WTC11 (cell line): Measurements from ENCODE around the gene CSE1L. TPM values are rescaled to one million over a fixed set of nuclear protein-coding genes. Genes with fewer than 3 reads are reported as not detected.

ENCODE experiments used
- AFF4 ChIP-seq: sonication (generic); formaldehyde crosslinking; IDR thresholded peaks from 2 replicates; pipeline ENCODE4 v1.8.1; 2023; ENCODE audit warnings: mild to moderate bottlenecking, missing genetic modification reagents, borderline replicate concordance
- CBFB ChIP-seq: sonication (generic); formaldehyde crosslinking; IDR thresholded peaks from 2 replicates; pipeline ENCODE4 v1.8.1; 2022; ENCODE audit warnings: mild to moderate bottlenecking, low read depth, missing genetic modification reagents
- CREB1 ChIP-seq: sonication (generic); formaldehyde crosslinking; IDR thresholded peaks from 2 replicates; pipeline ENCODE4 v1.8.0; 2023; ENCODE audit warnings: mild to moderate bottlenecking, missing genetic modification reagents
- CREM ChIP-seq: sonication (generic); formaldehyde crosslinking; IDR thresholded peaks from 2 replicates; pipeline ENCODE4 v1.8.1; 2022; ENCODE audit warnings: mild to moderate bottlenecking, missing genetic modification reagents, moderate library complexity
- FOXJ3 ChIP-seq: sonication (generic); formaldehyde crosslinking; IDR thresholded peaks from 2 replicates; pipeline ENCODE4 v1.9.0; 2021; ENCODE audit warnings: missing genetic modification reagents, mild to moderate bottlenecking, borderline replicate concordance
- FOXP4 ChIP-seq: sonication (generic); formaldehyde crosslinking; IDR thresholded peaks from 2 replicates; pipeline ENCODE4 v1.8.0; 2022; ENCODE audit warnings: mild to moderate bottlenecking, missing genetic modification reagents
- GABPB1 ChIP-seq: sonication (generic); formaldehyde crosslinking; IDR thresholded peaks from 2 replicates; pipeline ENCODE4 v1.8.1; 2023; ENCODE audit warnings: mild to moderate bottlenecking, missing genetic modification reagents
- GRHL2 ChIP-seq: fragments of 250-450 bp; sonication (Bioruptor Pico); IDR thresholded peaks from 2 replicates; pipeline ENCODE4 v1.8.0; 2022; ENCODE audit warnings: mild to moderate bottlenecking, moderate library complexity; ENCODE audit not compliant: insufficient replicate concordance, severe bottlenecking
- IRF1 ChIP-seq: sonication (generic); formaldehyde crosslinking; IDR thresholded peaks from 2 replicates; pipeline ENCODE4 v1.8.0; 2023; ENCODE audit warnings: missing genetic modification reagents
- MXD4 ChIP-seq: fragments of 250-450 bp; sonication (Bioruptor Pico); IDR thresholded peaks from 2 replicates; pipeline ENCODE4 v1.8.0; 2021; ENCODE audit warnings: mild to moderate bottlenecking, moderate library complexity, borderline replicate concordance
- SMAD4 ChIP-seq: sonication (generic); formaldehyde crosslinking; IDR thresholded peaks from 2 replicates; pipeline ENCODE4 v1.8.0; 2022; ENCODE audit warnings: mild to moderate bottlenecking, missing genetic modification reagents
- SOX15 ChIP-seq: fragments of 250-450 bp; sonication (Bioruptor Pico); IDR thresholded peaks from 2 replicates; pipeline ENCODE4 v1.9.0; 2021; ENCODE audit warnings: mild to moderate bottlenecking
- TCF7 ChIP-seq: sonication (generic); formaldehyde crosslinking; IDR thresholded peaks from 2 replicates; pipeline ENCODE4 v1.8.0; 2022; ENCODE audit warnings: mild to moderate bottlenecking, low read depth, missing genetic modification reagents, moderate library complexity
- TEAD4 ChIP-seq: sonication (generic); formaldehyde crosslinking; IDR thresholded peaks from 2 replicates; pipeline ENCODE4 v1.8.0; 2022; ENCODE audit warnings: mild to moderate bottlenecking, missing genetic modification reagents
- ZBTB21 ChIP-seq: sonication (generic); formaldehyde crosslinking; IDR thresholded peaks from 2 replicates; pipeline ENCODE4 v1.8.1; 2023; ENCODE audit warnings: mild to moderate bottlenecking, missing genetic modification reagents, borderline replicate concordance
- ZBTB43 ChIP-seq: sonication (generic); formaldehyde crosslinking; IDR thresholded peaks from 2 replicates; pipeline ENCODE4 v1.8.1; 2023; ENCODE audit warnings: mild to moderate bottlenecking, missing genetic modification reagents
- ZNF671 ChIP-seq: fragments of 250-450 bp; sonication (Bioruptor Pico); IDR thresholded peaks from 2 replicates; pipeline ENCODE4 v1.8.0; 2021; ENCODE audit warnings: mild to moderate bottlenecking
- total RNA-seq: library from RNA; stranded (reverse); gene quantifications from 3 replicates; pipeline ENCODE4 v1.2.3, GENCODE V29; 2021
- TF ChIP-seq, protein P1 (sequence below): sonication (generic); formaldehyde crosslinking; IDR thresholded peaks from 2 replicates; pipeline ENCODE4 v1.8.0; 2023; ENCODE audit warnings: missing genetic modification reagents, mild to moderate bottlenecking, borderline replicate concordance
- TF ChIP-seq, protein P2 (sequence below): sonication (generic); formaldehyde crosslinking; IDR thresholded peaks from 2 replicates; pipeline ENCODE4 v1.8.1; 2022; ENCODE audit warnings: missing genetic modification reagents, borderline replicate concordance
- TF ChIP-seq, protein P3 (sequence below): sonication (generic); formaldehyde crosslinking; IDR thresholded peaks from 2 replicates; pipeline ENCODE4 v1.8.0; 2022; ENCODE audit warnings: missing genetic modification reagents

CSE1L gene
- total RNA-seq, 1 experiment from 2014 or later: 192 TPM

DNA sequence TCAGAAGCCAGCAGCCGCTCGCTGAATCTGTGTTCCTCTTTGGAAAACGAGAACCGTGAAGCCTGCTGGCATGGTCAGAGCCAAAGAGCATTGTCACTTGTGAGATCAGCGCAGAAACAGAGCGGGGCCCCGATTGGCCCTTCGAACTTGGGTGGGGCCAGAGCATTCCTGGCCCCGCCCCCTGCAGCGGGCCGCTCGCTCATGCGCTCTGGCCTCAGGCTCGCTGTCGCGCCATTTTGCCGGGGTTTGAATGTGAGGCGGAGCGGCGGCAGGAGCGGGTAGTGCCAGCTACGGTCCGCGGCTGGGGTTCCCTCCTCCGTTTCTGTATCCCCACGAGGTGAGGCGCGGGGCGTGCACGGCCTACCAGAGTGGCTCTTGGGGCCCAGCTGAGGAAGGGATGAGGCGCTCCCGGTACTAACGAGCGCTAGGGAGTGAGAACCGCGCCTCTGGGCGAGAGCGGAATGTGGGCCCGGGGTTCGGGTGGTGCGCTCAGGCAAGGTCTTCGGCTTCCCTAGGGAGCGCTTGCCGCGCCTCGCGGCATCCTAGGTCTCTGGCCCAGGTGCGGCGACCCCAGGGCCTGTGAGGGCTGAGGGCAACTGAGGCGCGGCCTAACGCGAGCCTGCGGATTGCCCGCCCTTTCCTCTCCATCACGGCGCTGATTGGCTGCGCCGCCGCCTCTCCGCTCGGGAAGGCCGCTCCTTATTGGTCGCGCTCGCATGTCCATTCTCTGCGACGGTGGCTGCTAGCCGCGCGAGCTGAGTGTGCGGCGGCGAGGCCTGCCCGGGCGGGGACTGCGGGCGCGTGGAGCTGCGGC lies at the start of gene CSE1L (continued):
- TF ChIP-seq, protein P1, sequence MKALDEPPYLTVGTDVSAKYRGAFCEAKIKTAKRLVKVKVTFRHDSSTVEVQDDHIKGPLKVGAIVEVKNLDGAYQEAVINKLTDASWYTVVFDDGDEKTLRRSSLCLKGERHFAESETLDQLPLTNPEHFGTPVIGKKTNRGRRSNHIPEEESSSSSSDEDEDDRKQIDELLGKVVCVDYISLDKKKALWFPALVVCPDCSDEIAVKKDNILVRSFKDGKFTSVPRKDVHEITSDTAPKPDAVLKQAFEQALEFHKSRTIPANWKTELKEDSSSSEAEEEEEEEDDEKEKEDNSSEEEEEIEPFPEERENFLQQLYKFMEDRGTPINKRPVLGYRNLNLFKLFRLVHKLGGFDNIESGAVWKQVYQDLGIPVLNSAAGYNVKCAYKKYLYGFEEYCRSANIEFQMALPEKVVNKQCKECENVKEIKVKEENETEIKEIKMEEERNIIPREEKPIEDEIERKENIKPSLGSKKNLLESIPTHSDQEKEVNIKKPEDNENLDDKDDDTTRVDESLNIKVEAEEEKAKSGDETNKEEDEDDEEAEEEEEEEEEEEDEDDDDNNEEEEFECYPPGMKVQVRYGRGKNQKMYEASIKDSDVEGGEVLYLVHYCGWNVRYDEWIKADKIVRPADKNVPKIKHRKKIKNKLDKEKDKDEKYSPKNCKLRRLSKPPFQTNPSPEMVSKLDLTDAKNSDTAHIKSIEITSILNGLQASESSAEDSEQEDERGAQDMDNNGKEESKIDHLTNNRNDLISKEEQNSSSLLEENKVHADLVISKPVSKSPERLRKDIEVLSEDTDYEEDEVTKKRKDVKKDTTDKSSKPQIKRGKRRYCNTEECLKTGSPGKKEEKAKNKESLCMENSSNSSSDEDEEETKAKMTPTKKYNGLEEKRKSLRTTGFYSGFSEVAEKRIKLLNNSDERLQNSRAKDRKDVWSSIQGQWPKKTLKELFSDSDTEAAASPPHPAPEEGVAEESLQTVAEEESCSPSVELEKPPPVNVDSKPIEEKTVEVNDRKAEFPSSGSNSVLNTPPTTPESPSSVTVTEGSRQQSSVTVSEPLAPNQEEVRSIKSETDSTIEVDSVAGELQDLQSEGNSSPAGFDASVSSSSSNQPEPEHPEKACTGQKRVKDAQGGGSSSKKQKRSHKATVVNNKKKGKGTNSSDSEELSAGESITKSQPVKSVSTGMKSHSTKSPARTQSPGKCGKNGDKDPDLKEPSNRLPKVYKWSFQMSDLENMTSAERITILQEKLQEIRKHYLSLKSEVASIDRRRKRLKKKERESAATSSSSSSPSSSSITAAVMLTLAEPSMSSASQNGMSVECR: peak; percentile 91; the same call in 1 of the 2 replicates
- TF ChIP-seq TCF7 (CRISPR knock-in tag) (peak; percentile 62; the same call in 1 of the 2 replicates), FOXJ3 (CRISPR knock-in tag) (no peak), FOXP4 (CRISPR knock-in tag) (peak; percentile 92), GRHL2 (no peak), ZNF671 (CRISPR knock-in tag) (0 out of 2 replicates have a peak, but pooled peaks have one; percentile 53), CBFB (CRISPR knock-in tag) (no peak), GABPB1 (CRISPR knock-in tag) (peak; percentile 68), ZBTB21 (CRISPR knock-in tag) (no peak), MXD4 (CRISPR knock-in tag) (no peak), IRF1 (CRISPR knock-in tag) (0 out of 2 replicates have a peak, but pooled peaks have one; percentile 73), CREB1 (CRISPR knock-in tag) (no peak; the same call in 1 of the 2 replicates), TEAD4 (CRISPR knock-in tag) (peak; percentile 9), AFF4 (CRISPR knock-in tag) (no peak), ZBTB43 (CRISPR knock-in tag) (peak; percentile 84), CREM (CRISPR knock-in tag) (peak; percentile 77), SOX15 (no peak), SMAD4 (CRISPR knock-in tag) (no peak)
- TF ChIP-seq, protein P2, sequence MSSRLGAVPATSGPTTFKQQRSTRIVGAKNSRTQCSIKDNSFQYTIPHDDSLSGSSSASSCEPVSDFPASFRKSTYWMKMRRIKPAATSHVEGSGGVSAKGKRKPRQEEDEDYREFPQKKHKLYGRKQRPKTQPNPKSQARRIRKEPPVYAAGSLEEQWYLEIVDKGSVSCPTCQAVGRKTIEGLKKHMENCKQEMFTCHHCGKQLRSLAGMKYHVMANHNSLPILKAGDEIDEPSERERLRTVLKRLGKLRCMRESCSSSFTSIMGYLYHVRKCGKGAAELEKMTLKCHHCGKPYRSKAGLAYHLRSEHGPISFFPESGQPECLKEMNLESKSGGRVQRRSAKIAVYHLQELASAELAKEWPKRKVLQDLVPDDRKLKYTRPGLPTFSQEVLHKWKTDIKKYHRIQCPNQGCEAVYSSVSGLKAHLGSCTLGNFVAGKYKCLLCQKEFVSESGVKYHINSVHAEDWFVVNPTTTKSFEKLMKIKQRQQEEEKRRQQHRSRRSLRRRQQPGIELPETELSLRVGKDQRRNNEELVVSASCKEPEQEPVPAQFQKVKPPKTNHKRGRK (CRISPR knock-in tag): no peak
- TF ChIP-seq, protein P3, sequence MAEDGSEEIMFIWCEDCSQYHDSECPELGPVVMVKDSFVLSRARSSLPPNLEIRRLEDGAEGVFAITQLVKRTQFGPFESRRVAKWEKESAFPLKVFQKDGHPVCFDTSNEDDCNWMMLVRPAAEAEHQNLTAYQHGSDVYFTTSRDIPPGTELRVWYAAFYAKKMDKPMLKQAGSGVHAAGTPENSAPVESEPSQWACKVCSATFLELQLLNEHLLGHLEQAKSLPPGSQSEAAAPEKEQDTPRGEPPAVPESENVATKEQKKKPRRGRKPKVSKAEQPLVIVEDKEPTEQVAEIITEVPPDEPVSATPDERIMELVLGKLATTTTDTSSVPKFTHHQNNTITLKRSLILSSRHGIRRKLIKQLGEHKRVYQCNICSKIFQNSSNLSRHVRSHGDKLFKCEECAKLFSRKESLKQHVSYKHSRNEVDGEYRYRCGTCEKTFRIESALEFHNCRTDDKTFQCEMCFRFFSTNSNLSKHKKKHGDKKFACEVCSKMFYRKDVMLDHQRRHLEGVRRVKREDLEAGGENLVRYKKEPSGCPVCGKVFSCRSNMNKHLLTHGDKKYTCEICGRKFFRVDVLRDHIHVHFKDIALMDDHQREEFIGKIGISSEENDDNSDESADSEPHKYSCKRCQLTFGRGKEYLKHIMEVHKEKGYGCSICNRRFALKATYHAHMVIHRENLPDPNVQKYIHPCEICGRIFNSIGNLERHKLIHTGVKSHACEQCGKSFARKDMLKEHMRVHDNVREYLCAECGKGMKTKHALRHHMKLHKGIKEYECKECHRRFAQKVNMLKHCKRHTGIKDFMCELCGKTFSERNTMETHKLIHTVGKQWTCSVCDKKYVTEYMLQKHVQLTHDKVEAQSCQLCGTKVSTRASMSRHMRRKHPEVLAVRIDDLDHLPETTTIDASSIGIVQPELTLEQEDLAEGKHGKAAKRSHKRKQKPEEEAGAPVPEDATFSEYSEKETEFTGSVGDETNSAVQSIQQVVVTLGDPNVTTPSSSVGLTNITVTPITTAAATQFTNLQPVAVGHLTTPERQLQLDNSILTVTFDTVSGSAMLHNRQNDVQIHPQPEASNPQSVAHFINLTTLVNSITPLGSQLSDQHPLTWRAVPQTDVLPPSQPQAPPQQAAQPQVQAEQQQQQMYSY: 0 out of 2 replicates have a peak, but pooled peaks have one; percentile 23
